OCI-M1 (cell line): ENCODE measurements around the gene CPSF6.
"Not testable (repeated sequence)": the region's sequence is repeated elsewhere in the genome, so short reads cannot be mapped to it uniquely, and the experiment has no call there.

Source experiments
- DNase-seq: peaks from one replicate; lab custom pipeline; 2025; lab: John Stamatoyannopoulos, UW

CPSF6 gene

GRCh38 chr12:69262264-69262974 is 23.1 kb downstream of the CPSF6 start:
- DNase-seq, result no peak

- DNase-seq, result no peak
Measured at GRCh38 chr12:69265205-69265604, 25.8 kb downstream of the CPSF6 start.

- not testable (repeated sequence) for DNase-seq
Measured at GRCh38 chr12:69265633-69266032, 26.3 kb downstream of the CPSF6 start.

- no peak for DNase-seq
Measured at GRCh38 chr12:69266036-69266635, 26.8 kb downstream of the CPSF6 start.

GRCh38 chr12:69269736-69270135 is 30.4 kb downstream of the CPSF6 start:
- DNase-seq, result no peak

GRCh38 chr12:69272511-69272910 is 33.1 kb downstream of the CPSF6 start:
- DNase-seq, result no peak

- no peak for DNase-seq
Measured at GRCh38 chr12:69274861-69275260, 35.5 kb downstream of the CPSF6 start.

GRCh38 chr12:69275471-69275891 is 36.1 kb downstream of the CPSF6 start:
- no peak for DNase-seq

GRCh38 chr12:69278814-69279782 is 39.7 kb downstream of the CPSF6 start:
- no peak for DNase-seq

GRCh38 chr12:69284131-69284530 is 44.8 kb downstream of the CPSF6 start:
- peak; percentile 92 for DNase-seq

GRCh38 chr12:69287556-69287955 is 48.2 kb downstream of the CPSF6 start:
- no peak for DNase-seq

GRCh38 chr12:69290545-69291277 is 51.3 kb downstream of the CPSF6 start:
- DNase-seq, result peak; percentile 94

GRCh38 chr12:69291278-69291593 is 51.9 kb downstream of the CPSF6 start:
- DNase-seq, result no peak

- DNase-seq, result no peak
Measured at GRCh38 chr12:69298133-69298532, 58.8 kb downstream of the CPSF6 start.

GRCh38 chr12:69298947-69299346 is 59.6 kb downstream of the CPSF6 start:
- DNase-seq, result no peak

GRCh38 chr12:69304284-69304683 is 64.9 kb downstream of the CPSF6 start:
- DNase-seq, result no peak

- DNase-seq, result peak; percentile 23
Measured at GRCh38 chr12:69309461-69309860, 70.1 kb downstream of the CPSF6 start.

GRCh38 chr12:69313209-69313608 is 73.8 kb downstream of the CPSF6 start:
- DNase-seq, result no peak

GRCh38 chr12:69316784-69317183 is 77.4 kb downstream of the CPSF6 start:
- DNase-seq, result not testable (repeated sequence)

GRCh38 chr12:69317233-69317632 is 77.9 kb downstream of the CPSF6 start:
- not testable (repeated sequence) for DNase-seq

- DNase-seq, result no peak
Measured at GRCh38 chr12:69318225-69318624, 78.9 kb downstream of the CPSF6 start.

- DNase-seq, result peak; percentile 48
Measured at GRCh38 chr12:69321351-69321750, 82.0 kb downstream of the CPSF6 start.
